Measurements from ENCODE around the gene PAX5.

Gene PAX5

GRCh38 chr9:37002036-37002412 is 32.0 kb downstream of the PAX5 start:
- no peak overlapping the region for H3K4me2 ChIP-seq (ENCODE audit: low read depth, low read length)
- no peaks in the 10 kb centered on the region for H3K27me3 ChIP-seq (replicated peaks; ENCODE audit: insufficient read depth, low read length)

GRCh38 chr9:37001459-37001858 is 32.6 kb downstream of the PAX5 start:
- no peak overlapping the region for H3K9ac ChIP-seq (ENCODE audit: low read length)
- H2AFZ ChIP-seq (ENCODE audit: low read length) = no peak overlapping the region
- no peaks in the 10 kb centered on the region for H3K9me2 ChIP-seq (replicated peaks; ENCODE audit: insufficient read depth, low read length)
- H3K79me2 ChIP-seq (ENCODE audit: low read length) = no peaks in the 10 kb centered on the region
- H3K9me3 ChIP-seq (replicated peaks; ENCODE audit: insufficient read depth, low read length) = no peaks in the 10 kb centered on the region
- H3K4me2 ChIP-seq (ENCODE audit: low read depth, low read length) = no peak overlapping the region
- H3K27ac ChIP-seq (ENCODE audit: low read length) = no peak overlapping the region
- H3K4me3 ChIP-seq (ENCODE audit: low read length) = no peak overlapping the region
- peaks cover 15% of the 10 kb centered on the region for H3K4me1 ChIP-seq (ENCODE audit: low read length)
- no peaks in the 10 kb centered on the region for H3K27me3 ChIP-seq (replicated peaks; ENCODE audit: insufficient read depth, low read length)
- TF ChIP-seq EZH2phosphoT487 (IDR thresholded peaks at IDR 0.05; ENCODE audit: low read length) (no peak), EZH2 (optimal IDR thresholded peaks at IDR 0.05; ENCODE audit: low read depth, low read length) (no peak)
- TF ChIP-seq, protein P1, sequence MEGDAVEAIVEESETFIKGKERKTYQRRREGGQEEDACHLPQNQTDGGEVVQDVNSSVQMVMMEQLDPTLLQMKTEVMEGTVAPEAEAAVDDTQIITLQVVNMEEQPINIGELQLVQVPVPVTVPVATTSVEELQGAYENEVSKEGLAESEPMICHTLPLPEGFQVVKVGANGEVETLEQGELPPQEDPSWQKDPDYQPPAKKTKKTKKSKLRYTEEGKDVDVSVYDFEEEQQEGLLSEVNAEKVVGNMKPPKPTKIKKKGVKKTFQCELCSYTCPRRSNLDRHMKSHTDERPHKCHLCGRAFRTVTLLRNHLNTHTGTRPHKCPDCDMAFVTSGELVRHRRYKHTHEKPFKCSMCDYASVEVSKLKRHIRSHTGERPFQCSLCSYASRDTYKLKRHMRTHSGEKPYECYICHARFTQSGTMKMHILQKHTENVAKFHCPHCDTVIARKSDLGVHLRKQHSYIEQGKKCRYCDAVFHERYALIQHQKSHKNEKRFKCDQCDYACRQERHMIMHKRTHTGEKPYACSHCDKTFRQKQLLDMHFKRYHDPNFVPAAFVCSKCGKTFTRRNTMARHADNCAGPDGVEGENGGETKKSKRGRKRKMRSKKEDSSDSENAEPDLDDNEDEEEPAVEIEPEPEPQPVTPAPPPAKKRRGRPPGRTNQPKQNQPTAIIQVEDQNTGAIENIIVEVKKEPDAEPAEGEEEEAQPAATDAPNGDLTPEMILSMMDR (IDR thresholded peaks at IDR 0.05; ENCODE audit: low read length) = no peak
- H4K20me1 ChIP-seq (ENCODE audit: insufficient read depth, low read length) = no peaks in the 10 kb centered on the region
- H3K36me3 ChIP-seq (replicated peaks; ENCODE audit: insufficient read depth, low read length) = no peaks in the 10 kb centered on the region
- H3F3A ChIP-seq (ENCODE audit: insufficient read depth, low read length) = no peaks in the 10 kb centered on the region
- DNase-seq = no peak

More at GRCh38 chr9:37002036-37002412, 32.0 kb downstream of the PAX5 start:
- Histone ChIP-seq H3K79me2 (ENCODE audit: low read length) (no peaks in the 10 kb centered on the region), H2AFZ (ENCODE audit: low read length) (no peak overlapping the region), H3K9me3 (replicated peaks; ENCODE audit: insufficient read depth, low read length) (no peaks in the 10 kb centered on the region), H3K36me3 (replicated peaks; ENCODE audit: insufficient read depth, low read length) (no peaks in the 10 kb centered on the region), H3K4me3 (ENCODE audit: low read length) (no peak overlapping the region), H3K9ac (ENCODE audit: low read length) (no peak overlapping the region), H3K27ac (ENCODE audit: low read length) (no peak overlapping the region), H4K20me1 (ENCODE audit: insufficient read depth, low read length) (no peaks in the 10 kb centered on the region), H3K9me2 (replicated peaks; ENCODE audit: insufficient read depth, low read length) (no peaks in the 10 kb centered on the region), H3K4me1 (ENCODE audit: low read length) (peaks cover 15% of the 10 kb centered on the region), H3F3A (ENCODE audit: insufficient read depth, low read length) (no peaks in the 10 kb centered on the region)
- TF ChIP-seq, protein P1 (IDR thresholded peaks at IDR 0.05; ENCODE audit: low read length) = no peak
- TF ChIP-seq EZH2phosphoT487 (IDR thresholded peaks at IDR 0.05; ENCODE audit: low read length) = no peak
- TF ChIP-seq EZH2 (optimal IDR thresholded peaks at IDR 0.05; ENCODE audit: low read depth, low read length) = no peak
- no peak for DNase-seq

- Histone ChIP-seq H3K27me3 (replicated peaks; ENCODE audit: insufficient read depth, low read length) (no peaks in the 10 kb centered on the region), H4K20me1 (ENCODE audit: insufficient read depth, low read length) (no peaks in the 10 kb centered on the region), H3K79me2 (ENCODE audit: low read length) (no peaks in the 10 kb centered on the region), H3K4me2 (ENCODE audit: low read depth, low read length) (no peak overlapping the region), H3K9me2 (replicated peaks; ENCODE audit: insufficient read depth, low read length) (no peaks in the 10 kb centered on the region), H3K4me1 (ENCODE audit: low read length) (peaks cover 15% of the 10 kb centered on the region), H3K36me3 (replicated peaks; ENCODE audit: insufficient read depth, low read length) (no peaks in the 10 kb centered on the region), H2AFZ (ENCODE audit: low read length) (no peak overlapping the region), H3K9ac (ENCODE audit: low read length) (no peak overlapping the region), H3K9me3 (replicated peaks; ENCODE audit: insufficient read depth, low read length) (no peaks in the 10 kb centered on the region), H3K27ac (ENCODE audit: low read length) (no peak overlapping the region), H3K4me3 (ENCODE audit: low read length) (no peak overlapping the region), H3F3A (ENCODE audit: insufficient read depth, low read length) (no peaks in the 10 kb centered on the region)
- no peak for DNase-seq
- TF ChIP-seq, protein P1 (IDR thresholded peaks at IDR 0.05; ENCODE audit: low read length) = no peak
- no peak for TF ChIP-seq EZH2phosphoT487 (IDR thresholded peaks at IDR 0.05; ENCODE audit: low read length)
- TF ChIP-seq EZH2 (optimal IDR thresholded peaks at IDR 0.05; ENCODE audit: low read depth, low read length) = no peak
These were observed 34.2 kb downstream of the PAX5 start for GRCh38 chr9:36999728-37000333.
